Erythroblast (primary cell): ENCODE measurements around the gene PTH2R.
"Not testable (repeated sequence)": the region's sequence is repeated elsewhere in the genome, so short reads cannot be mapped to it uniquely, and the experiment has no call there.

Experiments used
- DNase-seq, 2 experiments: peaks; one replicate each; lab custom pipeline; 2025; lab: John Stamatoyannopoulos, UW
- GATA1 ChIP-seq: IDR thresholded peaks from 2 replicates; pipeline ENCODE4 v1.6.1; 2011; ENCODE audit warnings: low read depth, mild to moderate bottlenecking, control low read depth, low read length, moderate library complexity
- POLR2A ChIP-seq: IDR thresholded peaks from 2 replicates; pipeline ENCODE4 v1.6.1; 2011; ENCODE audit warnings: mild to moderate bottlenecking, low read length

PTH2R gene

DNA sequence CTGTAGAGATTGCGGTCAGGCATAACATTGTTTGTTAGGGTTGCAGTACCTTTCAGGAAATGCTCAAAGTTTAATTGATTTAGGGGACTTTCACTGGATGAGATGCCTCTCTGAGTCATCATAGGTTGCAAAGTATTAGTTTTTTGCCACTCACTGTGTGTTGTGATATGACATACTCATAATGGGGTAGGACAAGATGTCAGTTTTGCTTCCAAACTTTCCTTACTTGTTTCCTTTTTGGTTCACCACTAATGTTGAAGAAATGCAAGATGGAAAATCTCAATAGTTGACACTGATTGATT, 35.0 kb upstream of the PTH2R start:
- DNase-seq = no peak
- TF ChIP-seq POLR2A (no peak), GATA1 (no peak)

- TF ChIP-seq GATA1 (no peak), POLR2A (no peak)
- DNase-seq = peak; percentile 48 to 65
Measured at GRCh38 chr2:208373460-208374089, 33.0 kb upstream of the PTH2R start.

GRCh38 chr2:208375491-208376068, 31.0 kb upstream of the PTH2R start:
- no peak for DNase-seq
- TF ChIP-seq POLR2A (no peak), GATA1 (no peak)

GRCh38 chr2:208377344-208377860, 29.2 kb upstream of the PTH2R start:
- DNase-seq = not testable (repeated sequence)

GRCh38 chr2:208379192-208379591, 27.4 kb upstream of the PTH2R start:
- no peak for DNase-seq
- TF ChIP-seq POLR2A (no peak), GATA1 (no peak)

- TF ChIP-seq GATA1 = no peak
- no peak for DNase-seq
Measured at GRCh38 chr2:208384637-208385036, 22.0 kb upstream of the PTH2R start.

GRCh38 chr2:208386541-208386940, 20.1 kb upstream of the PTH2R start:
- no peak for TF ChIP-seq POLR2A
- TF ChIP-seq GATA1 = no peak
- no peak for DNase-seq

- no peak for DNase-seq
- TF ChIP-seq POLR2A (no peak), GATA1 (no peak)
Measured at GRCh38 chr2:208389940-208390339, 16.7 kb upstream of the PTH2R start.

DNA sequence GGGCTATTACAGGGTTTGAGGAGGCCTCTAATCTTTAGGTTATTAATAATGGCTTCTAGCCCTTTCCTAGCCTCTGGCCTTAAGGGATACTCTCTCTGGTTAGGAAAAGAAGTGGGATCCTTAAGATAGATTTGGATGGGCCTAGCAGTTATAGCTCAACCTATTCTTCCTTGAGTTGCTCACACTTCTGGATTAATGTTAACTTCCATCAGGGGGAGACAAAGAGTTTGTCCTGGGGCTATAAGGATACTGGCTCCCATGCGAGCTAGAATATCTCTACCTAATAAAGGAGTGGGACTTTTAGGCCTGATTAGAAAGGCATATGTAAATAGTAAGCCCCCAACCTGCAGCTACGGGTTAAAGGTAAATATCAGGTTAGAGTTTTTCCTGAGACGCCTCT, 14.3 kb upstream of the PTH2R start:
- DNase-seq = no peak
- TF ChIP-seq GATA1 (no peak), POLR2A (no peak)

GRCh38 chr2:208396796-208397195, 9.8 kb upstream of the PTH2R start:
- DNase-seq = not testable (repeated sequence)

GRCh38 chr2:208399201-208399600, 7.4 kb upstream of the PTH2R start:
- DNase-seq = no peak
- no peak for TF ChIP-seq POLR2A
- no peak for TF ChIP-seq GATA1

DNA sequence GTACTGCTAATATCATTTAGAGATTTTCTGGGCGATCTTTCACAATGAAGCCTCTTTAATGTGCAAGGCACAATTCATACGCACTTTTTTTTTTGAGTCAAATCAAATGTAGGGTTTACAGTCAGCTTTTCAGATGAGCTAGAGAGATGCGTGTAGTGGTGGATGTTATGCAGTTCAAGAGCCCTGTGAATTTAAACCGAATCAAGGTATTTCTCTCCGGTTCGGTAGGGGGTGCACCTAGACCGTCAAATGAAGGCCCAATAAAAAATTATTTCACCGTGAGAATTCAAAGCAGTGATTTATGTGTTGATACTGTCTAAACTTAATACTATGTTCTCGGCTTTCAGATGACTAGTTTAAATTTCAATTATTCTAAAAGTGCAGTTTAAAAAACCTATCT, 1.1 kb downstream of the PTH2R start:
- TF ChIP-seq POLR2A = no peak
- TF ChIP-seq GATA1 = no peak
- peak; percentile 21 to 35 for DNase-seq

DNA sequence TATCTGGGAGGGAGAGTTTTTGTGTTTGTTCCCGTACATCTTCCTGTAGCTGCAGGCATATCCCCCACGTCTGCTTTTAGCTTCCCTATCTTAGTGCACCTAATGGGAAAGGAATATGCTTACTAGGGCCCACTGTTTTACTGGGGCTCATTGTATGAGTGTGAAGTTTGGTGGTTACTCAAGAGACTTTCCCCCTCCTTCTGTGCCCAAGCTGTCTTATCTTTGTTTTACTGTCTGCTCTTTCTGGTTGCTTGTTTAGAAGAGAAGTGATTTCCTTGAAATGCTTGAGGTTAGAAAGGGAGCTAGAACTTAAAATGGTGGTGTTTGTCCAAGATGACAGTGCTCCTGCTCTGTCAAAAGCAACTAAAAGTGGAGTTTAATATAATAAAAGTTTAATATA, 7.3 kb downstream of the PTH2R start:
- no peak for DNase-seq
- TF ChIP-seq GATA1 (no peak), POLR2A (no peak)

- no peak for DNase-seq
- TF ChIP-seq POLR2A = no peak
- TF ChIP-seq GATA1 = no peak
Measured at GRCh38 chr2:208415255-208415654, 8.7 kb downstream of the PTH2R start.

GRCh38 chr2:208415897-208416296, 9.3 kb downstream of the PTH2R start:
- DNase-seq = no peak
- TF ChIP-seq GATA1 (no peak), POLR2A (no peak)

DNA sequence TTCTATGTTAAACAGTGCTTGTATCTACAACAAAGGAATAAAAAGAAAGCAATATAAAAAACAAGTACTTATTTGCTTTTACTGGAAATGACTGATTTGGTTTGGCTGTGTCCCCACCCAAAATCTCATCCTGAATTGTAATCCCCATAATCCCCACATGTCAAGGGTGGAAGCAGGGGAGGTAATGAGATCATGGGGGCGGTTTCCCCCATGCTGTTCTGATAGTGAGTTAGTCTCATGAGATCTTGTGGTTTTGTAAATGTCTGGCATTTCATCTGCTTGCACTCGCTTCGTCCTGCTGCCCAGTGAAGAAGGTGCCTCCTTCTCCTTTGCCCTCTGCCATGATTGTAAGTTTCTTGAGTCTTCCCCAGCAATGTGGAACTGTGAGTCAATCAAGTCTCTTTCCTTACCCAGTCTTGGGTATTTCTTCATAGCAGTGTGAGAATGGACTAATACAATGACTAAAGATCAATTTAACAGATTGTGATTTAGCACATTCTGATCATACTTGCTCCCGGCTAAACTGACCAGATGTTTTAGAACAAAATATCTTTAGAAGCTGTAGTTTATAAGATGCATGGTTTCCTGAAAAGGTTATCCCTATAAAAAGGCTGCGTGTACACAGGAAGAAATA, 19.9 kb downstream of the PTH2R start:
- DNase-seq = no peak
- TF ChIP-seq GATA1 (no peak), POLR2A (no peak)
